Neutrophil (primary cell): ENCODE data around the gene LEMD1.

ENCODE experiments used
- H3K27ac ChIP-seq: fragments of 200-600 bp; sonication (generic); 2 replicates; pipeline ENCODE4 v1.5.1; 2016; ENCODE audit warnings: mild to moderate bottlenecking, moderate library complexity
- H3K27me3 ChIP-seq: fragments of 200-600 bp; sonication (generic); 2 replicates; pipeline ENCODE4 v1.6.0; 2016; ENCODE audit warnings: mild to moderate bottlenecking
- H3K36me3 ChIP-seq: fragments of 200-600 bp; sonication (generic); 2 replicates; pipeline ENCODE4 v1.5.1; 2017
- H3K4me1 ChIP-seq, 2 experiments: fragments of 200-600 bp in 1 of 2; sonication (generic) in 1 of 2; 1 replicate in 1 of 2; 2 replicates in 1 of 2; pipeline versions ENCODE4 v1.5.1 to v1.6.1; 2013 to 2016; ENCODE audit warnings: low read depth in 1 of 2, low read length in 1 of 2, mild to moderate bottlenecking in 1 of 2, moderate library complexity in 1 of 2; ENCODE audit not compliant: control insufficient read depth in 1 of 2, insufficient read depth in 1 of 2
- H3K4me3 ChIP-seq, 2 experiments: fragments of 200-600 bp in 1 of 2; sonication (generic) in 1 of 2; 1 replicate in 1 of 2; 2 replicates in 1 of 2; pipeline ENCODE4 v1.5.1; 2013 to 2016; ENCODE audit warnings: low read depth in 1 of 2, low read length in 1 of 2, mild to moderate bottlenecking in 1 of 2, moderate library complexity in 1 of 2
- H3K9me3 ChIP-seq: fragments of 200-600 bp; sonication (generic); 2 replicates; pipeline ENCODE4 v1.5.1; 2016
- CTCF ChIP-seq: fragments of 200-600 bp; sonication (generic); IDR thresholded peaks from 2 replicates; pipeline ENCODE4 v1.5.1; 2016; ENCODE audit warnings: antibody characterized with exemption

The LEMD1 gene

GRCh38 chr1:205445646-205445935, 23.7 kb upstream of the LEMD1 start:
- no peak for TF ChIP-seq CTCF
- peaks cover 7% of the 10 kb centered on the region in 2 experiments for H3K4me1 ChIP-seq
- H3K4me3 ChIP-seq = no peak overlapping the region
- H3K36me3 ChIP-seq = no peaks in the 10 kb centered on the region
- peaks cover 99% of the 10 kb centered on the region for H3K27me3 ChIP-seq
- no peaks in the 10 kb centered on the region for H3K9me3 ChIP-seq
- H3K27ac ChIP-seq = no peak overlapping the region

GRCh38 chr1:205444931-205445645, 23.2 kb upstream of the LEMD1 start:
- Histone ChIP-seq H3K4me1 (peaks cover 9% of the 10 kb centered on the region in 2 experiments), H3K27ac (no peak overlapping the region), H3K36me3 (no peaks in the 10 kb centered on the region), H3K4me3 (no peak overlapping the region), H3K9me3 (no peaks in the 10 kb centered on the region), H3K27me3 (peaks cover 99% of the 10 kb centered on the region)
- no peak for TF ChIP-seq CTCF

GRCh38 chr1:205444300-205444930, 22.6 kb upstream of the LEMD1 start:
- Histone ChIP-seq H3K36me3 (no peaks in the 10 kb centered on the region), H3K9me3 (no peaks in the 10 kb centered on the region), H3K4me3 (no peak overlapping the region), H3K27me3 (peaks cover 99% of the 10 kb centered on the region), H3K27ac (no peak overlapping the region), H3K4me1 (peaks cover 9% of the 10 kb centered on the region in 2 experiments)
- no peak for TF ChIP-seq CTCF

- Histone ChIP-seq H3K27me3 (peaks cover 99% of the 10 kb centered on the region), H3K36me3 (no peaks in the 10 kb centered on the region), H3K4me1 (peaks cover 9% of the 10 kb centered on the region in 2 experiments), H3K4me3 (no peak overlapping the region), H3K9me3 (no peaks in the 10 kb centered on the region), H3K27ac (no peak overlapping the region)
- TF ChIP-seq CTCF = no peak
Measured at GRCh38 chr1:205443585-205444299, 21.9 kb upstream of the LEMD1 start.

- H3K27me3 ChIP-seq = peaks cover 100% of the 10 kb centered on the region
- peaks cover 9% of the 10 kb centered on the region in 2 experiments for H3K4me1 ChIP-seq
- TF ChIP-seq CTCF = no peak
- no peak overlapping the region for H3K4me3 ChIP-seq
- no peak overlapping the region for H3K27ac ChIP-seq
- no peaks in the 10 kb centered on the region for H3K36me3 ChIP-seq
- H3K9me3 ChIP-seq = no peaks in the 10 kb centered on the region
Measured at GRCh38 chr1:205442051-205442725, 20.3 kb upstream of the LEMD1 start.
